KG1 (cell line): ENCODE data around the gene ADAMTSL2.

Experiments
- DNase-seq: peaks from one replicate; lab custom pipeline; 2025; lab: John Stamatoyannopoulos, UW

The ADAMTSL2 gene

DNA sequence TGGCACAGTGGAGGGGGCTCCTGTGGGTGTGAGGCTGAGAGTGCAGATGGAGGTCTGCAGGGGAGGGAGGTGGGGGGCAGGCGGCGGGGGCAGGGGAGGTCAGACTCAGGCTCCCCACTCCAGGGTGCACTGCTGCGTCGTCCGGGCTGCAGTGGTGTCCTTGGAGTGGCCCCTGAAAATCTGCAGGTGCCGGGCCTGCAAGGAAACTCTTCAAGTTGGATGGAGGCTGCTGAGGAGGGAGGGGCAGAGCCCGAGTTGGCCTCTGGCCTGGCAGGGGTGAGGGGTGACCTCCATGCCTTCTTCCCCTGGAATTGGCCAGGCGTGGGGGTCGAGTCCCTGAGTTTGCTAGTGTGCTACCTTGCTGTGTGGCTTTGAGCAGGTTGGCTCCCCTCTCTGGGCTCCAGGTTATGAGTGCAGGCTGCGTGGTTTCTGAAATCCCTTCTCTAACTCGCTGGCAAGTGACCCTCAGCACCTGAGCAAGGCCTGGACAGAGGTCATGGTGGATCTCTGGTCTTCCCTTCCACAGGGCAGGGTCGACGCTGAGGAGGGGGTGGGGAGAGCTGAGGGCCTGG, 888 bp downstream of the ADAMTSL2 start:
- DNase-seq, result no peak

- no peak for DNase-seq
These were observed 1.6 kb downstream of the ADAMTSL2 start for GRCh38 chr9:133536080-133536479.

DNA sequence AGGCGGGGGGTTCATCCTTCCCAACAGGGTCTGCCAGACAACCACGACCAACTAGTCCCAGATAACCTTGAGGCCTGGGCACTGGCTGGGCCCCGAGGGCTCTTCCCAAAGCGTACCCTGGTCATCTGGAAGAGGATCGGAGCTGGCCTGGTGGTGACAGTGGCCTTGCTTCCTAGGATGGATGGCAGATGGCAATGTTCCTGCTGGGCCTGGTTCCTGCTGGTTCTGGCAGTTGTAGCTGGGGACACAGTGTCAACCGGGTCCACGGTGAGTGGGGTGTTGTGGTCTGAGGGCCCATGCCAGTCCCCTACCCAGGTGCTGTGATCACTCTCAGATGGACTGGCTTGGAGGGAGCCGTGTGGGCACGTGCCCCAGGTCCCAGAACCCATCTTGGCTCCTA, 2.0 kb downstream of the ADAMTSL2 start:
- DNase-seq, result no peak

GRCh38 chr9:133537257-133537656, 2.8 kb downstream of the ADAMTSL2 start:
- no peak for DNase-seq

- no peak for DNase-seq
These were observed 3.7 kb downstream of the ADAMTSL2 start for GRCh38 chr9:133538176-133538575.

DNA sequence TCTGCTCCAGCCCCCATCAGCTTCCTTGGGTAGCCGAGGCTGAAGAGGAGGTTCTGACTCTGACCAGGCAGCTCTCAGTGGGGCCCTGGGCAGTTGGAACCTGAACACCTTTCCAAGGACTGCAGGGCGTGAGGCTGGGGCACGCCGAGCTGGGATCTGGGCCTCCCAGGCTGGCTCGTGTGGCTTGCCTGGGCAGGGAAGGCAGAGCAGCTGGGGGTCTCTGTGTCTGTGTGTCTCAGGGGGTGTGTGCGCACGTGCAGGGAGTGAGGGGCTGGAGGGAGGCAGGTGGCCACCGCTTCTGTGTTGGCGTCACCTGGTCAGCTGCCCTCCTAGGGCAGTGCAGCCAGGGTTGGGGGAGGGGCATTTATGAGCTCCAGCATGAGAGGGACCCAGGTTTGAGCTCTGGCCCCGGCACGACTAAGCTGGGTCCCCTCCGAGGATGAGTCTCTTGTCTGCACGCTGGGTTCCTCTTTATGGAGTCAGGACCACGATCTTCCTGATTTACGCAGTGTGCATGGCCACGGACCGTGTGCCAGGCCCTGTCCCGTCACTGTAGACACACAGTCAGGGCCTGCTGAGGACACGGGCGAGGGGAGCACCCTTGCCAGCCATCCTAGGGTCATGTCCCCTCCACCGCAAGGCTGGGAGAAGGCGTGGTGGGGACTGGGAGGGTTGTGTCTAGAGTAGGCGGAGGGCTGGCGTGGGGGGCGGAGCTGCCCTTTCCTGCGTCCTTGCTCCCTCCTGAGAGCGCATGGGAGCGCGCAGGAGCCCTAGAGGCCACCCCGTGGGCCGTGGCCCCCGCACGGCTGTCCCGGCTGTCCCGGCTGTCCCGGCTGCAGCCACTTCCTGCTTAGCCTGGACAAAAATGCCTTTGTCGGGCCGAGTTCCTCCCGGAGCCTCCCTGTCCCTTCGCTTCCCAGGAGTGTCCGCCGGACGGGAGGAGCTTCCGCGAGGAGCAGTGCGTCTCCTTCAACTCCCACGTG, 4.6 kb downstream of the ADAMTSL2 start:
- no peak for DNase-seq

GRCh38 chr9:133539991-133540697, 5.6 kb downstream of the ADAMTSL2 start:
- DNase-seq, result no peak

GRCh38 chr9:133540698-133541025, 6.2 kb downstream of the ADAMTSL2 start:
- no peak for DNase-seq

DNA sequence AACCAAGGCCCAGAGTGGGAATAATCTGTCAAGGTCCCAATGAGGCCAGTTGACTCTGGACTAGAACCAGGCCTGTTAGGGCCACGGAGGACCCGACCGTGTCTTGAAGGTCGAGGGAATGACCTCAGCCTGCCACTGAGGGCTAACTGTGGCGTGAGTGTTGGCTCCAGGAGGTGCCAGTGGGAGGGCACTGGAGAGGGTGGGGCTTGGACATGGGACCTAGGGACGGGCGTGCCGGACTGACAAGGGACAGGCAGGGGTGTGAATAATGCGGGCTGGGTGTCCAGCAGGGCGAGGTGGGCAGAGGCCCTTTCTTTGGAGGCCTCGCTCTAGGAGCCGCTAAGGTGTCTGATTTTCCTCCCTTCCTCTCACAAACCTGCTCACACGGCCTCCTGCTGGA, 7.5 kb downstream of the ADAMTSL2 start:
- DNase-seq, result no peak

- no peak for DNase-seq
These were observed 9.4 kb downstream of the ADAMTSL2 start for GRCh38 chr9:133543772-133544467.

DNA sequence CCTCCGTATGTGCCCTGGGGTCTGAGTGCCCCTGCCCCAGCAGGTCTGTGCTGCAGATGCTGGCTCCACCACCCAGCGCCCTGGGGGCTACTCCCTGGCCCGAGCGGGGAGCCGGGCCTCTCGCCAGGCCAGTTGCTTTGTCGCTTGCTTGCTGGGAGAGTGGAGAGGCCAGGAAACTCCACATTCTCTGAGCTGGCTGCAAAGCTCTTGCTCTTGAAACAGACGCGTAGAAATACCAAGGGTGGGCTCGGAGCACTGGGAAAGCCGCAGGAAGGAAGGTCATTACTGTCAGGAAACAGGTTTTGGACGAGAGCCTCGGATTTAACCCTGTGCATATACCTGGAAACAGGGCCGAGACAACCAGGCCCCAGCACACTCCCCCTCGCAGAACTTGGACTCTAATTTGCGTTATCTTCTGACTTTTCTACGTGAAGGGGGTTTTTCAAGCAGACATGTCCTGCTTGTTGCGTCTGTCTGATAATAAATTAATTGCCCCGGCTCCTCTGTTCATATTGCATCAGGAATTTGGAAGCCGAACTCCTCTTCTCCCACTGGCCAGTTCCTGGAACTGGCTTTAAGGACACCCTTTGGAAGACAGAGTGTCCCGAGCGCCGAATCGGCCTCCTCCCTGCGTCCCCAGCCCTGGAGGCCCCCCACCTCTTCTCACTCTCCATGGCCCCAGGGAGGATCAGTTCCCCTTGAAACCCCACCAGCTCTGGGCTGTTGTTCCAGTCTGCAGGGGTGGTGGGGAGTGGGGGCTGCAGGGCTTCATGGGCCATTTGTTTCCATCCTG, 11.2 kb downstream of the ADAMTSL2 start:
- no peak for DNase-seq

- no peak for DNase-seq
These were observed 11.8 kb downstream of the ADAMTSL2 start for GRCh38 chr9:133546287-133546680.

DNA sequence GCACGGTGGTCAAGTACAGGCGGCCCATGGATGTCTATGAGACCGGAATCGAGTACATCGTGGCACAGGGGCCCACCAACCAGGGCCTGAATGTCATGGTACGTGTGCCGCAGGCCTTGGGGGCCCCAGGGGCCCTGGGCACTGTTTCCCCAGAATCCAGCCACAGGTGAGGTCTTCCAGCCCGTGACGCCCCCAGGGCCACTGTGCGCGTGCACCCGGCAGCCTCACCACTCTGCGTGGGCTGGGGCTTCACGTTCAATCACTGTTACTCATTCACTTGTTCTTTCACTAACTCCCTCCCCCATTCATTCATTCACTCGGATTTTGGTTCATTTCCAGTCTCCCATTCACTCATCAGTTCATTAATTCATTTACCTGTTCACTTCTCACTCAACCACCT, 12.6 kb downstream of the ADAMTSL2 start:
- DNase-seq, result no peak

DNA sequence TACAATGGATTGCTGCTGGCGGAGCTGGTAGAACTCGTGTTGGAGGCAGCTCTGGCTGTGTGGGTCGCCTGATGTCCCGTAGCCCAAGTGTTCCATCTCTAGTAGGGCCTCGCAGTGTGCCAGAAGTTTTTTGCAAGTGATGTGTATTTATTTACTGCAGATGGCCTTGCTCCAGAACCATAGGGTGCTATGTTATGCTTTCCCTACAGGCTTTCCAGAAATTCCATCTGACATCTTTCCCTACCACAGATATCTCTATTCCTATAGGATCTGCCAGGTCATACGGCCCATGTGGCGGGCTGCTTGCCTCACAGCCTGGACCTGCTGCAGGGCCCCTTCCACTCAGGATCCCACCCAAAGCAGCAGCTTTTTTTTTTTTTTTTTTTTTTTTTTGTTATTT, 16.9 kb downstream of the ADAMTSL2 start:
- no peak for DNase-seq

DNA sequence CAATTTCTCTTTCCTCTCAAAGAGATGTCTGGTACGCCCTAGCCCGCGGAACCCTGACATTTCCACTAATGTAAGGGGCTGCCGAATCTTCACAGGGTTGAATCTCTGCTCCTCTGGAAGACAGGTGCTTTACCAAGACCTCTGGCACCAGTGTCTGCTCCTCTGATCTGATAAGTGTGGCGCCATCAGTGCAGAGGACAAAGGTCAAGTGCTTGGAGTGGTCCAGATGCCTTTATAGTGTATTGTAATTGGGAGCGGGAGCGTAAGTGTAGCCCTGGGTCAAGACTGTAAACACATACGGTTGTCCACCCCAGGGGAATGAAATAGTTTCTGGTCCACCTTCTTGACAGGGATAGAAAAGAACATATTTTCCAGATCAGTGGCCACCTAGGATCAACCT, 17.7 kb downstream of the ADAMTSL2 start:
- no peak for DNase-seq

GRCh38 chr9:133553123-133553522, 18.6 kb downstream of the ADAMTSL2 start:
- DNase-seq, result no peak

- DNase-seq, result no peak
These were observed 19.6 kb downstream of the ADAMTSL2 start for GRCh38 chr9:133553973-133554713.

GRCh38 chr9:133554729-133555128, 20.2 kb downstream of the ADAMTSL2 start:
- DNase-seq, result no peak

GRCh38 chr9:133556354-133556753, 21.9 kb downstream of the ADAMTSL2 start:
- no peak for DNase-seq

DNA sequence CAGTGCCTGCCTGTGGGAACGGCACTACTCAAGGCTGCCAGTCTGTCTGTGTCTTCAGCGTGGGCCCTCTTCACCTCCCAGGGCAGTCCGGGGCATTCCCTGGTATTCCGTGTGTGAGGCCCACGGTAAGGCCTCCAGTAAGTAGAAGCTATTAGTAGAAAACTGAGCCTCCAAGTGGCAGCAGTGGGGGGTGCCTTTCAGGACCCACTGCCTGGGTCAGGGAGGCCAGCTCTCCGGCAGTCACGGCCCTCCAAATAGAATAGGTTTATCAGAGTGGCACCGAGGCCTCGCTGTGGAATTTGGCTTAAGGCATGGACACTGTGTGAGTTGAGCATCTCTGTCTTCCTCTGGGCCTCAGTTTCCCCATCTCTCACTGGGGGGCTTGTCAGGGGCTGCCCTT, 23.1 kb downstream of the ADAMTSL2 start:
- DNase-seq, result no peak
